ENCODE measurements around the gene CTIF. TPM values are rescaled to one million over a fixed set of nuclear protein-coding genes. Genes with fewer than 3 reads are reported as not detected.

CTIF gene
- total and polyA plus RNA-seq, 12 donors: 20.5 to 159 (median 57.0) TPM

- peak overlapping the region in 1 of 5 donors; percentile 17 for H3K27ac ChIP-seq
- intact Hi-C loops (cut with DNase I): no loop called here
- DNase-seq: no peak
- no peak for TF ChIP-seq CTCF (IDR thresholded peaks at IDR 0.05)
- no peak for TF ChIP-seq POLR2A (IDR thresholded peaks at IDR 0.05)
- H3K9me3 ChIP-seq (replicated peaks in 1 of 3): no peaks in the 10 kb centered on the region
- 79 to 88% (median 82%) methylated on average over 11 of the region's 11 CpGs for WGBS, 4 donors
- peaks cover 0 to 9% of the 10 kb centered on the region in 2 donors for H3K4me1 ChIP-seq (replicated peaks in 1 of 2)
- H3K27me3 ChIP-seq: no peaks in the 10 kb centered on the region
- H3K4me3 ChIP-seq: no peak overlapping the region
- H3K36me3 ChIP-seq (replicated peaks in 1 of 2): no peaks in the 10 kb centered on the region
Measured at GRCh38 chr18:48574667-48575300, 36.0 kb downstream of the CTIF start.

- no peak for DNase-seq
- no peak for TF ChIP-seq POLR2A (IDR thresholded peaks at IDR 0.05)
- intact Hi-C loops (cut with DNase I): no loop called here
- peaks cover 0 to 9% of the 10 kb centered on the region in 2 donors for H3K4me1 ChIP-seq (replicated peaks in 1 of 2)
- H3K4me3 ChIP-seq: no peak overlapping the region
- H3K27ac ChIP-seq: peak overlapping the region in 1 of 5 donors; percentile 39
- H3K9me3 ChIP-seq (replicated peaks in 1 of 3): no peaks in the 10 kb centered on the region
- H3K27me3 ChIP-seq: no peaks in the 10 kb centered on the region
- no peaks in the 10 kb centered on the region for H3K36me3 ChIP-seq (replicated peaks in 1 of 2)
- 50 to 74% (median 71%) methylated on average over 6 to 8 of the region's 8 CpGs for WGBS, 4 donors
Measured at GRCh38 chr18:48575301-48575657, 36.4 kb downstream of the CTIF start.

- H3K27ac ChIP-seq: peak overlapping the region in 1 of 5 donors; percentile 39
- H3K4me1 ChIP-seq (replicated peaks in 1 of 2): peaks cover 0 to 9% of the 10 kb centered on the region in 2 donors
Measured at GRCh38 chr18:48575658-48576456, 37.0 kb downstream of the CTIF start.

GRCh38 chr18:48576457-48576771, 37.6 kb downstream of the CTIF start:
- 89 to 93% (median 91%) methylated on average over 11 of the region's 11 CpGs for WGBS, 4 donors
- no peak for DNase-seq
- Histone ChIP-seq H3K4me1 (replicated peaks in 1 of 2) (peaks cover 0 to 15% of the 10 kb centered on the region in 2 donors), H3K27me3 (no peaks in the 10 kb centered on the region), H3K36me3 (replicated peaks in 1 of 2) (no peaks in the 10 kb centered on the region), H3K9me3 (replicated peaks in 1 of 3) (no peaks in the 10 kb centered on the region), H3K27ac (peak overlapping the region in 1 of 5 donors; percentile 39), H3K4me3 (no peak overlapping the region)
- intact Hi-C loops (cut with DNase I): no loop called here
- TF ChIP-seq CTCF (IDR thresholded peaks at IDR 0.05) (no peak), POLR2A (IDR thresholded peaks at IDR 0.05) (no peak)

More at GRCh38 chr18:48575658-48576456, 37.0 kb downstream of the CTIF start:
- intact Hi-C loops (cut with DNase I): no loop called here
- Histone ChIP-seq H3K4me3 (no peak overlapping the region), H3K9me3 (replicated peaks in 1 of 3) (no peaks in the 10 kb centered on the region), H3K27me3 (no peaks in the 10 kb centered on the region), H3K36me3 (replicated peaks in 1 of 2) (no peaks in the 10 kb centered on the region)
- WGBS, 4 donors: 71 to 88% (median 84%) methylated on average over 12 to 24 of the region's 24 CpGs
- DNase-seq: no peak
- no peak for TF ChIP-seq POLR2A (IDR thresholded peaks at IDR 0.05)
- no peak for TF ChIP-seq CTCF (IDR thresholded peaks at IDR 0.05)
